K562 (cell line): ENCODE results near the gene VAPB. TPM values are rescaled to one million over a fixed set of nuclear protein-coding genes. Genes with fewer than 3 reads are reported as not detected.

Experiments used
- ATAC-seq: fragments of 200-7000 bp; cut with Tn5 transposase; 3 replicates; pipeline ENCODE4 v1.9.1; 2020; ENCODE audit warnings: moderate library complexity
- BruUV-seq: library from RNA; stranded (reverse); fragments of 400-500 nt; replicated peaks from 2 replicates; lab custom pipeline; 2021; lab: Mats Ljungman, UMichigan
- CTCF ChIA-PET: fragments of 300-600 bp; formaldehyde crosslinking; extraction: SDS; loops from one replicate; lab custom pipeline; 2021; ENCODE audit warnings: low intra/inter-chr PET ratio; lab: Yijun Ruan, JAX
- POLR2A ChIA-PET: fragments of 300-600, 350-650 bp; sonication (Branson Sonifier 250); formaldehyde crosslinking; extraction: SDS; loops from one replicate; lab custom pipeline; 2021; ENCODE audit warnings: antibody characterized with exemption, inconsistent platforms; lab: Yijun Ruan, JAX
- DNase-seq, 4 experiments: peaks; one replicate each; pipeline versions ENCODE4 v3.0.0 to v3.0.0-alpha.2; 2011 to 2018; ENCODE audit warnings: low spot score in 3 of 4, mixed read lengths in 3 of 4; ENCODE audit errors: extremely low read depth in 1 of 4
- FAIRE-seq: peaks from 2 replicates; lab custom pipeline; 2011; peaks lifted over from hg19 to GRCh38; lab: Jason Lieb, UNC
- H2AFZ ChIP-seq: 2 replicates; pipeline ENCODE4 v1.6.0; 2011; ENCODE audit warnings: low read depth, low read length, control low read depth, inconsistent platforms
- H3K27ac ChIP-seq: fragments of 200-600 bp; 3 replicates; pipeline ENCODE4 v1.8.0; 2011; ENCODE audit warnings: low read depth, mild to moderate bottlenecking, control low read depth, inconsistent platforms, low read length, moderate library complexity, mixed read lengths; ENCODE audit errors: extremely low read depth
- H3K27me3 ChIP-seq, 2 experiments: fragments of 300-600 bp in 1 of 2; 2 replicates in 1 of 2; 3 replicates in 1 of 2; pipeline versions ENCODE4 v1.6.0 to v1.8.0; 2011; ENCODE audit warnings: inconsistent platforms in 2 of 2, low read length in 2 of 2, mild to moderate bottlenecking in 1 of 2, mixed read lengths in 1 of 2, moderate library complexity in 1 of 2; ENCODE audit not compliant: control insufficient read depth in 2 of 2, insufficient read depth in 2 of 2
- H3K36me3 ChIP-seq: fragments of 300-600 bp; 3 replicates; pipeline ENCODE4 v1.8.0; 2011; ENCODE audit warnings: mild to moderate bottlenecking, low read length, inconsistent platforms; ENCODE audit not compliant: control insufficient read depth, insufficient read depth
- H3K4me1 ChIP-seq, 2 experiments: fragments of 200-600 bp in 1 of 2; replicated peaks in 1 of 2; 2 replicates in 1 of 2; 3 replicates in 1 of 2; pipeline versions ENCODE4 v1.5.1 to v1.8.0; 2011; ENCODE audit warnings: inconsistent platforms in 2 of 2, low read length in 2 of 2, mild to moderate bottlenecking in 1 of 2, mixed read lengths in 1 of 2, moderate library complexity in 1 of 2; ENCODE audit not compliant: control insufficient read depth in 2 of 2, insufficient read depth in 2 of 2
- H3K4me2 ChIP-seq: 2 replicates; pipeline ENCODE4 v1.6.1; 2011; ENCODE audit warnings: low read length, control low read depth, inconsistent platforms, mixed read lengths; ENCODE audit not compliant: insufficient read depth
- H3K4me3 ChIP-seq: fragments of 200-600 bp; sonication (generic), shearing (Covaris generic); 2 replicates; pipeline ENCODE4 v1.5.1; 2016; ENCODE audit warnings: control low read depth, inconsistent platforms
- H3K79me2 ChIP-seq: fragments of 200-600 bp; 3 replicates; pipeline ENCODE4 v1.8.0; 2011; ENCODE audit warnings: low read length, inconsistent platforms; ENCODE audit not compliant: control insufficient read depth, insufficient read depth
- H3K9ac ChIP-seq, 2 experiments: 2 replicates each; pipeline versions ENCODE4 v1.6.0 to v1.6.1; 2011; ENCODE audit warnings: low read depth in 2 of 2, low read length in 2 of 2, control low read depth in 1 of 2, inconsistent platforms in 1 of 2, mild to moderate bottlenecking in 1 of 2, mixed read lengths in 1 of 2; ENCODE audit not compliant: insufficient read depth in 1 of 2
- H3K9me1 ChIP-seq: one replicate; pipeline ENCODE4 v1.6.0; 2011; ENCODE audit warnings: inconsistent platforms, mild to moderate bottlenecking, low read length, moderate library complexity; ENCODE audit not compliant: control insufficient read depth, insufficient read depth
- H3K9me3 ChIP-seq: replicated peaks from 2 replicates; pipeline ENCODE4 v1.5.1; 2011; ENCODE audit warnings: low read depth, low read length, inconsistent platforms; ENCODE audit not compliant: control insufficient read depth, insufficient read depth
- H4K20me1 ChIP-seq: replicated peaks from 2 replicates; pipeline ENCODE4 v1.6.1; 2011; ENCODE audit warnings: low read length, inconsistent platforms, mixed read lengths; ENCODE audit not compliant: control insufficient read depth, insufficient read depth
- BHLHE40 ChIP-seq: IDR thresholded peaks from 2 replicates; pipeline ENCODE4 v1.6.1; 2011; ENCODE audit warnings: low read length, improper control_type of control experiment
- CBFB ChIP-seq: sonication (generic); formaldehyde crosslinking; IDR thresholded peaks from 2 replicates; pipeline ENCODE4 v1.4.0; 2020; ENCODE audit warnings: mild to moderate bottlenecking, missing genetic modification reagents
- CBX3 ChIP-seq, 2 experiments: IDR thresholded peaks; 1 replicate in 1 of 2; 2 replicates in 1 of 2; pipeline ENCODE4 v1.6.1; 2012; ENCODE audit warnings: inconsistent platforms in 2 of 2, low read length in 2 of 2, borderline replicate concordance in 1 of 2, control low read depth in 1 of 2
- CTCF ChIP-seq, 3 experiments: IDR thresholded peaks in 2 of 3; conservative IDR thresholded peaks in 1 of 3; 2 replicates each; pipeline ENCODE4 v1.5.1; 2011 to 2012; ENCODE audit warnings: low read length in 3 of 3, mild to moderate bottlenecking in 3 of 3, control low read depth in 2 of 3, improper control_type of control experiment in 1 of 3, inconsistent platforms in 1 of 3, low read depth in 1 of 3, mixed read lengths in 1 of 3, moderate library complexity in 1 of 3; ENCODE audit not compliant: insufficient read depth in 2 of 3
- E4F1 ChIP-seq: fragments of 250-450 bp; sonication (Bioruptor Pico); IDR thresholded peaks from 2 replicates; pipeline ENCODE4 v1.5.0; 2021; ENCODE audit warnings: mild to moderate bottlenecking, borderline replicate concordance
- HOXB6 ChIP-seq: fragments of 250-450 bp; sonication (Bioruptor Pico); IDR thresholded peaks from 2 replicates; pipeline ENCODE4 v1.5.1; 2022; ENCODE audit warnings: mild to moderate bottlenecking, borderline replicate concordance
- KLF10 ChIP-seq: fragments of 250-450 bp; sonication (Bioruptor Pico); IDR thresholded peaks from 2 replicates; pipeline ENCODE4 v1.6.1; 2021; ENCODE audit warnings: matching md5 sums
- KLF6 ChIP-seq: fragments of 250-450 bp; sonication (Bioruptor Pico); IDR thresholded peaks from 2 replicates; pipeline ENCODE4 v1.4.0; 2020; ENCODE audit warnings: mild to moderate bottlenecking, moderate library complexity, borderline replicate concordance
- MTF1 ChIP-seq: fragments of 250-450 bp; sonication (Bioruptor Pico); IDR thresholded peaks from 2 replicates; pipeline ENCODE4 v1.9.0; 2021; ENCODE audit warnings: moderate library complexity, mild to moderate bottlenecking, inconsistent platforms, borderline replicate concordance
- NFIC ChIP-seq: fragments of 450-650 bp; IDR thresholded peaks from 2 replicates; pipeline ENCODE4 v1.6.1; 2017; ENCODE audit warnings: mild to moderate bottlenecking, inconsistent platforms
- PHB2 ChIP-seq: fragments of 450-650 bp; IDR thresholded peaks from 2 replicates; pipeline ENCODE4 v1.6.1; 2017; ENCODE audit warnings: low read depth
- SETDB1 ChIP-seq: IDR thresholded peaks from one replicate; pipeline ENCODE4 v1.6.1; 2012; ENCODE audit warnings: low read length, control low read depth, inconsistent platforms
- SIX5 ChIP-seq, 2 experiments: IDR thresholded peaks; 2 replicates each; pipeline ENCODE4 v1.6.1; 2011; ENCODE audit warnings: low read length in 2 of 2, borderline replicate concordance in 1 of 2, low read depth in 1 of 2, mild to moderate bottlenecking in 1 of 2, moderate library complexity in 1 of 2; ENCODE audit not compliant: insufficient read depth in 1 of 2
- ZBTB1 ChIP-seq: sonication (generic); formaldehyde crosslinking; IDR thresholded peaks from 2 replicates; pipeline ENCODE4 v1.8.1; 2023; ENCODE audit warnings: missing genetic modification reagents, low read depth, mild to moderate bottlenecking, borderline replicate concordance
- ZFP30 ChIP-seq: fragments of 250-450 bp; sonication (Bioruptor Pico); IDR thresholded peaks from 2 replicates; pipeline ENCODE4 v1.8.0; 2022; ENCODE audit warnings: moderate library complexity, mild to moderate bottlenecking, inconsistent platforms, borderline replicate concordance
- ZNF140 ChIP-seq: fragments of 250-450 bp; sonication (Bioruptor Pico); IDR thresholded peaks from 2 replicates; pipeline ENCODE4 v1.8.0; 2021; ENCODE audit warnings: moderate library complexity, mild to moderate bottlenecking, inconsistent platforms
- ZNF324 ChIP-seq: fragments of 250-450 bp; sonication (Bioruptor Pico); IDR thresholded peaks from 2 replicates; pipeline ENCODE4 v1.4.0; 2020; ENCODE audit warnings: mild to moderate bottlenecking
- ZNF449 ChIP-seq: fragments of 250-450 bp; sonication (Bioruptor Pico); IDR thresholded peaks from 2 replicates; pipeline ENCODE4 v1.8.0; 2022; ENCODE audit warnings: moderate library complexity, mild to moderate bottlenecking, inconsistent platforms
- WGBS: fragments of 100-300 bp; shearing (Covaris generic); methylation state at CpG from one replicate; pipeline ENCODE4 v1.1.6; 2016; ENCODE audit warnings: low coverage, mixed read lengths; ENCODE audit not compliant: insufficient coverage; ENCODE audit errors: missing lambda C conversion rate; 5-methylcytosine and 5-hydroxymethylcytosine counted together
- in situ Hi-C: fragments of 300-500 bp; cut with MboI; formaldehyde crosslinking; loops from 4 replicates; pipeline ENCODE4 v1.15.0; 2018; ENCODE audit warnings: inconsistent platforms, mixed read lengths
- intact Hi-C: fragments of 100-400 bp; cut with micrococcal nuclease; formaldehyde crosslinking; loops from 2 replicates; pipeline ENCODE4 v1.14.2; 2022
- polyA plus RNA-seq, 8 experiments: library from polyadenylated mRNA; depleted of rRNA in 4 of 8; stranded (reverse) in 5 of 8; unstranded in 3 of 8; fragments of >200 nt; fragmentation: Nextera tagmentation in 2 of 8; fragmentation: Illumina TruSeq in 1 of 8; extraction: Ambion mirVana in 2 of 8; extraction: Trizol in 1 of 8; gene quantifications; 2 replicates each; pipeline versions ENCODE4 v1.2.1 to v1.2.3, GENCODE V29; 2011 to 2014; ENCODE audit warnings: inconsistent platforms in 1 of 8, missing spikeins in 1 of 8
- total RNA-seq, 7 experiments: library from RNA; depleted of rRNA in 6 of 7; stranded (reverse); fragments of >200 nt in 6 of 7; fragmentation: Illumina TruSeq in 2 of 7; extraction: Trizol in 2 of 7; gene quantifications; 2 replicates each; pipeline versions ENCODE4 v1.2.1 to v1.2.3, GENCODE V29; 2011 to 2021; ENCODE audit warnings: low replicate concordance in 1 of 7

VAPB gene
- total and polyA plus RNA-seq, 9 of the 15 experiments (the other 6 are each of a cell fraction or from before 2014, with no cell fraction given): 3.4 to 51.0 (median 27.9) TPM

GRCh38 chr20:58435237-58435636, 46.2 kb downstream of the VAPB start:
- Histone ChIP-seq H3K79me2 (peaks cover 98% of the 10 kb centered on the region), H3K27me3 (no peaks in the 10 kb centered on the region), H3K27ac (no peak overlapping the region), H3K4me2 (no peak overlapping the region), H3K9me3 (no peaks in the 10 kb centered on the region), H2AFZ (no peak overlapping the region), H3K4me3 (no peak overlapping the region), H3K4me1 (peaks cover 0 to 7% of the 10 kb centered on the region in 2 experiments; a peak in 2 of 5 replicates), H3K9ac (no peak overlapping the region), H3K9me1 (peaks cover 8% of the 10 kb centered on the region), H3K36me3 (peaks cover 80% of the 10 kb centered on the region), H4K20me1 (peaks cover 17% of the 10 kb centered on the region)
- no TSS peak for BruUV-seq
- in situ Hi-C loops: no loop called here
- WGBS: 88% methylated on average over 6 of the region's 6 CpGs
- ChIA-PET CTCF (no interaction called here), POLR2A (interaction anchor here (1.1 kb wide), 1 partner anchor 28 kb away, joined by 4 read pairs; no protein-coding TSS in a partner anchor)
- TF ChIP-seq KLF6 (CRISPR knock-in tag): no peak
- no peak for TF ChIP-seq PHB2
- no peak for TF ChIP-seq MTF1 (CRISPR knock-in tag)
- TF ChIP-seq SETDB1: no peak
- TF ChIP-seq CTCF (IDR thresholded peaks at IDR 0.05 in 2 of 3, conservative IDR thresholded peaks at IDR 0.05 in 1 of 3; ENCODE audit: insufficient read depth in 2 of 3, low read depth in 1 of 3, low read length in 3 of 3): no peak
- TF ChIP-seq ZBTB1: no peak
- TF ChIP-seq ZNF324 (CRISPR knock-in tag): no peak
- no peak for TF ChIP-seq ZNF140 (CRISPR knock-in tag)
- TF ChIP-seq E4F1: no peak
- TF ChIP-seq CBFB (CRISPR knock-in tag): no peak
- TF ChIP-seq ZNF449: no peak
- no peak for TF ChIP-seq SIX5 (IDR thresholded peaks at IDR 0.05; ENCODE audit: borderline replicate concordance in 1 of 2, insufficient read depth in 1 of 2, low read depth in 1 of 2, low read length in 2 of 2)
- TF ChIP-seq CBX3 (IDR thresholded peaks at IDR 0.05; ENCODE audit: borderline replicate concordance in 1 of 2, low read length in 2 of 2): no peak
- TF ChIP-seq KLF10 (CRISPR knock-in tag): no peak
- TF ChIP-seq NFIC: no peak
- no peak for TF ChIP-seq BHLHE40
- TF ChIP-seq HOXB6: no peak
- TF ChIP-seq ZFP30 (CRISPR knock-in tag): no peak
- ATAC-seq: no peak
- FAIRE-seq: no peak
- no peak for DNase-seq
- intact Hi-C loops: no loop called here
